Measurements from ENCODE around the gene PTPRE. TPM values are rescaled to one million over a fixed set of nuclear protein-coding genes. Genes with fewer than 3 reads are reported as not detected.

PTPRE gene
- total and polyA plus RNA-seq, 7 donors = 0.48 to 4.5 (median 2.7) TPM

DNA sequence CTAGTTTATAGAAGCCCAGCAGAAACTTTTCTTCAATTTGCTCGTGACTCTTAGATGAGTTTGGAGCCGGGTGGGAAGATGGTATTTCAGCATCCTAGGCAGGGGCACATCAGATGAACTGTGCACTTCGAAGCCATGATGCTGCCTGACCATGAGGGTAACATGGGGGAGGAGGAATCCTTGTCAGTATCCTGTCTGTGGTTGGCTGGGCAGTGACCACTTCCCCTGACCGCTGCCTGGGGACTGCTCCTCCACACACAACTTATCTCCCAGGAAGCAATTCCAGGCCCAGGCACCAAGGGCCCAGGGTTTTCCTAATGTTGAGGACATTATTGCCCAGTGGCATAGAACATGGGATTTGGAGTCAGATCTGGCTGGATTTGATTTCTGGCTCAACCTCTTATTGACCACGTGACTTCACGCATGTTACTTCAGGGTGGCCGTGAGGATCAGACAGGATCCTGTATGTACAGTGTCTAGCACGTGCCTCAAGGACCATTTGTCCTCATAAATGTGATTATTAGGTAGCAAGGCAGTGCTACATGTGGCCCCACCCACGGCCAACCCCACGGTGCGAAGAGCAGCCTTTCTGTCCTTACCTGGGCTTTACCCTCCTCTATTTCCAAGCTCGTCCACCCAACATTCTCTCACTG, 65.2 kb downstream of the PTPRE start:
- Histone ChIP-seq H3K9me3 (no peaks in the 10 kb centered on the region), H3K36me3 (ENCODE audit: insufficient read depth in 1 of 2, low read depth in 1 of 2) (no peaks in the 10 kb centered on the region), H3K4me3 (no peak overlapping the region), H3K27ac (no peak overlapping the region), H3K27me3 (ENCODE audit: insufficient read depth in 3 of 3, low read length in 2 of 3) (peaks cover 0 to 7% (median 4%) of the 10 kb centered on the region in 3 donors), H3K4me1 (no peaks in the 10 kb centered on the region)
- no peak for DNase-seq
- TF ChIP-seq, protein P1, sequence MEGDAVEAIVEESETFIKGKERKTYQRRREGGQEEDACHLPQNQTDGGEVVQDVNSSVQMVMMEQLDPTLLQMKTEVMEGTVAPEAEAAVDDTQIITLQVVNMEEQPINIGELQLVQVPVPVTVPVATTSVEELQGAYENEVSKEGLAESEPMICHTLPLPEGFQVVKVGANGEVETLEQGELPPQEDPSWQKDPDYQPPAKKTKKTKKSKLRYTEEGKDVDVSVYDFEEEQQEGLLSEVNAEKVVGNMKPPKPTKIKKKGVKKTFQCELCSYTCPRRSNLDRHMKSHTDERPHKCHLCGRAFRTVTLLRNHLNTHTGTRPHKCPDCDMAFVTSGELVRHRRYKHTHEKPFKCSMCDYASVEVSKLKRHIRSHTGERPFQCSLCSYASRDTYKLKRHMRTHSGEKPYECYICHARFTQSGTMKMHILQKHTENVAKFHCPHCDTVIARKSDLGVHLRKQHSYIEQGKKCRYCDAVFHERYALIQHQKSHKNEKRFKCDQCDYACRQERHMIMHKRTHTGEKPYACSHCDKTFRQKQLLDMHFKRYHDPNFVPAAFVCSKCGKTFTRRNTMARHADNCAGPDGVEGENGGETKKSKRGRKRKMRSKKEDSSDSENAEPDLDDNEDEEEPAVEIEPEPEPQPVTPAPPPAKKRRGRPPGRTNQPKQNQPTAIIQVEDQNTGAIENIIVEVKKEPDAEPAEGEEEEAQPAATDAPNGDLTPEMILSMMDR (IDR thresholded peaks at IDR 0.05) = no peak
- no peak for ATAC-seq
- intact Hi-C loops (cut with DNase I) = no loop called here
- WGBS, 3 donors = 72 to 88% (median 77%) methylated on average over 12 of the region's 12 CpGs

DNA sequence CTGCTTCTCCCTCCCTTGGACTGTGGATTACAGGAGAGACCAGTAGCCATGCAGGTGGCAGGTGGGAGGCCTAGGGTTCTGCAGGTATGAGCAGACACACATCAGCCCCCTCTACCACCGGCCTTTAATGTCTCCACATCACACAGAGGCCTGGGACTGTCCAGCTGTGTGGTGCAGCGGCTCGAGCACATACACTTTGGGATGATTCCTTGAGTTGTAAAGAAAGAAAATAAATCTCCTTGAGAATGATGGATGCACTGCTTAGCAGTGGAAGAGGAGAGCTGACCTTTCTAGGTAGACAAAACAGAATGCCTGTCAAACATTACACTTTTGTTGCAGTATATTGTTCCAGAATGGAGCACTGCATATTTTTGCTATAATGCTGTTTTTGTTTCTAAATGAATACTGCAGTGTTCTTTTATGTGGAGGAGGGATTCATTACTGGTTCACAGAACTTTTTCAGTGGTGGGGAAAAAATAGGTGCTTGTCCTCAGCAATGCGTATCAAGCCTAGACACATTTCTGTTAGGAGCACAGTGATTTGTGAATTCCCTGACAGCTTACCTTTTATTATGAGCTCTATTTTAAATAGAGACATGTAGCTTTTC, 66.0 kb downstream of the PTPRE start:
- TF ChIP-seq, protein P1 (IDR thresholded peaks at IDR 0.05) = no peak
- 92 to 95% (median 94%) methylated on average over 4 of the region's 4 CpGs for WGBS, 3 donors
- ATAC-seq = no peak
- Histone ChIP-seq H3K4me3 (no peak overlapping the region), H3K27ac (no peak overlapping the region), H3K36me3 (ENCODE audit: insufficient read depth in 1 of 2, low read depth in 1 of 2) (no peaks in the 10 kb centered on the region), H3K27me3 (ENCODE audit: insufficient read depth in 3 of 3, low read length in 2 of 3) (peaks cover 0 to 7% (median 4%) of the 10 kb centered on the region in 3 donors), H3K4me1 (no peaks in the 10 kb centered on the region), H3K9me3 (no peaks in the 10 kb centered on the region)
- no peak for DNase-seq
- intact Hi-C loops (cut with DNase I) = no loop called here

DNA sequence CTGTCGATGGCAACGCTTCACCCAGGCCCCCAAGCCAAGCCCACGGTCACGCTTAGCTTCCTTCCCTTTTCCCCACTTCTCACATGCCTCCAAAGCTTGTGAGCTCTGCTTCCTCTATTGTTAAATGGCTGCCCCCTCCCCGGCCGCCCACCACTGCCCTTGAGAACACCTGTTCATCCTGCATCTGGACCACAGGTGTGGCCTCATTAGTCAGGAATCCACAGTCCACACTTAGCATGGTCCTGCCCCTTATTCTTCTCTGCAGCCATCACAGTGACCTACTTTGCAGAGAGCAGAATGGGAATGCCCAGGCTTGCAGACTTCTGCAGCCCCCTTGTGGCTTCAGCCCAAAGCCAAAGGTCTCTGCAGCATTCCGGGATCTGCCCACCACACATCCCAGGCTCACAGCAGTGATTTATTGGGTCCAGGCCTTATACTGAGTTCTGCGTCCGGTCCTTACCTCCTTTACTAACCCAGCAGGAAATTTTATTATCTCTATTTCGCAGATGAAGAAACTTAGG, 66.9 kb downstream of the PTPRE start:
- TF ChIP-seq, protein P1 (IDR thresholded peaks at IDR 0.05) = no peak
- ATAC-seq (no peak), DNase-seq (no peak)
- intact Hi-C loops (cut with DNase I) = no loop called here
- no peak overlapping the region for H3K27ac ChIP-seq
- peaks cover 0 to 7% (median 4%) of the 10 kb centered on the region in 3 donors for H3K27me3 ChIP-seq (ENCODE audit: insufficient read depth in 3 of 3, low read length in 2 of 3)
- no peak overlapping the region for H3K4me3 ChIP-seq
- whole genome bisulfite sequencing, 3 donors = 45 to 55% (median 46%) methylated on average over 10 of the region's 10 CpGs
- H3K36me3 ChIP-seq (ENCODE audit: insufficient read depth in 1 of 2, low read depth in 1 of 2) = no peaks in the 10 kb centered on the region
- H3K4me1 ChIP-seq = no peaks in the 10 kb centered on the region
- no peaks in the 10 kb centered on the region for H3K9me3 ChIP-seq

DNA sequence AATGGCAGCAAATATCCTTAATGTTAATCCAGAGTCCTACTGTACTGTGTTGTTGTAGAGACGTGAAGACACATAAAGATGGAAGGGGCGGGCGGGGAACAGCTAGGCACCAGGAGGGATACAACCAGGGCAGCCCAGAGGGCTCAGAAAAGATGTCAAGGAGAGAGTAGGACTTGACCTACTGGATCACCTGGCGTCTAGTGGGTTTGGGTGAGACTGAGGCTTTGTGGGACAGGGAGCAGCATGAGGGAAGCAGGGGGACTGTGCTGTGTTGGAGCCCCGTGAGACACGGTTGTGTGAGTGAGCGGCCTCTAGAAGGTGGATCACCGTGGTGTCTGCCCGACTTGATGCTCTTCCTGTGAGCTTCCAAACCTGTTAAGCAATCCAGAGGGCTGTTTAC, 68.0 kb downstream of the PTPRE start:
- intact Hi-C loops (cut with DNase I) = no loop called here
- no peak for DNase-seq

More for the DNA sequence above, 68.0 kb downstream of the PTPRE start:
- Histone ChIP-seq H3K27me3 (ENCODE audit: insufficient read depth in 3 of 3, low read length in 2 of 3) (peaks cover 0 to 7% (median 4%) of the 10 kb centered on the region in 3 donors), H3K4me3 (no peak overlapping the region), H3K4me1 (no peaks in the 10 kb centered on the region), H3K36me3 (ENCODE audit: insufficient read depth in 1 of 2, low read depth in 1 of 2) (no peaks in the 10 kb centered on the region), H3K9me3 (peaks cover 2% of the 10 kb centered on the region), H3K27ac (no peak overlapping the region)
- 80 to 94% (median 84%) methylated on average over 9 of the region's 9 CpGs for WGBS, 3 donors
- TF ChIP-seq, protein P1 (IDR thresholded peaks at IDR 0.05) = no peak
- ATAC-seq = no peak
